ENCODE results near the gene RAB42. TPM values are rescaled to one million over a fixed set of nuclear protein-coding genes. Genes with fewer than 3 reads are reported as not detected.

Gene RAB42
- total RNA-seq, 1 experiment from 2014 or later: 13.2 TPM

- no peaks in the 10 kb centered on the region for H3K4me1 ChIP-seq (ENCODE audit: insufficient read depth, low read length)
- no peak overlapping the region for H2BK20ac ChIP-seq (ENCODE audit: low read depth, low read length, poor library complexity, severe bottlenecking)
- H2BK12ac ChIP-seq (ENCODE audit: insufficient read length, low read depth, low read length): no peak overlapping the region
- Mint-ChIP-seq H3K36me3 (ENCODE audit: insufficient read depth in 1 of 3, low read depth in 3 of 3) (peaks cover 18 to 72% (median 39%) of the 10 kb centered on the region in 3 experiments; a peak in 6 of 7 replicates), H3K9me3 (no peaks in the 10 kb centered on the region), H3K4me1 (no peaks in the 10 kb centered on the region), H3K27ac (no peak overlapping the region), H3K4me3 (no peak overlapping the region), H3K27me3 (ENCODE audit: low read depth) (no peaks in the 10 kb centered on the region)
- H2AFZ ChIP-seq (ENCODE audit: low read length): no peak overlapping the region
- H4K91ac ChIP-seq (ENCODE audit: insufficient read length, low read depth, low read length): no peak overlapping the region
- WGBS (ENCODE audit: extremely low coverage, insufficient read length, low lambda C conversion rate): no CpG with 5 or more reads among the region's 11 CpGs
- TF ChIP-seq, protein P1, sequence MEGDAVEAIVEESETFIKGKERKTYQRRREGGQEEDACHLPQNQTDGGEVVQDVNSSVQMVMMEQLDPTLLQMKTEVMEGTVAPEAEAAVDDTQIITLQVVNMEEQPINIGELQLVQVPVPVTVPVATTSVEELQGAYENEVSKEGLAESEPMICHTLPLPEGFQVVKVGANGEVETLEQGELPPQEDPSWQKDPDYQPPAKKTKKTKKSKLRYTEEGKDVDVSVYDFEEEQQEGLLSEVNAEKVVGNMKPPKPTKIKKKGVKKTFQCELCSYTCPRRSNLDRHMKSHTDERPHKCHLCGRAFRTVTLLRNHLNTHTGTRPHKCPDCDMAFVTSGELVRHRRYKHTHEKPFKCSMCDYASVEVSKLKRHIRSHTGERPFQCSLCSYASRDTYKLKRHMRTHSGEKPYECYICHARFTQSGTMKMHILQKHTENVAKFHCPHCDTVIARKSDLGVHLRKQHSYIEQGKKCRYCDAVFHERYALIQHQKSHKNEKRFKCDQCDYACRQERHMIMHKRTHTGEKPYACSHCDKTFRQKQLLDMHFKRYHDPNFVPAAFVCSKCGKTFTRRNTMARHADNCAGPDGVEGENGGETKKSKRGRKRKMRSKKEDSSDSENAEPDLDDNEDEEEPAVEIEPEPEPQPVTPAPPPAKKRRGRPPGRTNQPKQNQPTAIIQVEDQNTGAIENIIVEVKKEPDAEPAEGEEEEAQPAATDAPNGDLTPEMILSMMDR (conservative IDR thresholded peaks at IDR 0.05): no peak
- H3K27ac ChIP-seq (ENCODE audit: insufficient read length, low read depth, low read length): no peak overlapping the region
- H2BK5ac ChIP-seq (ENCODE audit: insufficient read length, low read length): no peak overlapping the region
- H3K23me2 ChIP-seq (ENCODE audit: insufficient read length, low read depth, low read length, poor library complexity, severe bottlenecking): no peaks in the 10 kb centered on the region
- H3K4ac ChIP-seq (ENCODE audit: low read depth, low read length): no peak overlapping the region
- H3K14ac ChIP-seq (ENCODE audit: insufficient read depth, low read length): no peak overlapping the region
- no peaks in the 10 kb centered on the region for H3K79me2 ChIP-seq (ENCODE audit: insufficient read depth, low read length)
- no peak overlapping the region for H2BK15ac ChIP-seq (ENCODE audit: low read depth, low read length)
- H2AK5ac ChIP-seq (ENCODE audit: insufficient read length, low read length): no peak overlapping the region
- no peak overlapping the region for H3T11ph ChIP-seq (ENCODE audit: low read length)
- H4K5ac ChIP-seq (ENCODE audit: insufficient read length, low read depth, low read length): no peak overlapping the region
- H3K56ac ChIP-seq (ENCODE audit: insufficient read length, low read depth, low read length): no peak overlapping the region
- no peak overlapping the region for H3K23ac ChIP-seq (ENCODE audit: insufficient read length, low read depth, low read length)
- DNase-seq: no peak
- H3K18ac ChIP-seq (ENCODE audit: insufficient read length, low read depth, low read length): no peak overlapping the region
- no peaks in the 10 kb centered on the region for H3K9me3 ChIP-seq (ENCODE audit: control insufficient read depth, low read depth, low read length)
- no peaks in the 10 kb centered on the region for H3K79me1 ChIP-seq (ENCODE audit: insufficient read depth, low read depth, low read length, poor library complexity, severe bottlenecking)
- H4K8ac ChIP-seq (replicated peaks; ENCODE audit: insufficient read length, low read depth, low read length): no peak overlapping the region
- no peaks in the 10 kb centered on the region for H3K27me3 ChIP-seq (ENCODE audit: insufficient read depth, low read length)
- H3K4me2 ChIP-seq (ENCODE audit: insufficient read depth, insufficient read length, low read length): no peak overlapping the region
- H3K9ac ChIP-seq (ENCODE audit: extremely low read depth, insufficient read length, low read length): no peak overlapping the region
- H2BK120ac ChIP-seq (ENCODE audit: low read depth, low read length, poor library complexity, severe bottlenecking): no peak overlapping the region
- H4K20me1 ChIP-seq (ENCODE audit: control insufficient read depth, insufficient read depth, insufficient read length): no peaks in the 10 kb centered on the region
These were observed 18.5 kb upstream of the RAB42 start for GRCh38 chr1:28573564-28573963.

Data from H9 (cell line).